ENCODE results near the gene SERINC2.
"Not testable (repeated sequence)": the region's sequence is repeated elsewhere in the genome, so short reads cannot be mapped to it uniquely, and the experiment has no call there.

SERINC2 gene

GRCh38 chr1:31383967-31384366, 29.0 kb upstream of the SERINC2 start:
- H3K9me3 ChIP-seq (replicated peaks; ENCODE audit: insufficient read depth, low read length), result no peaks in the 10 kb centered on the region
- H3K9me2 ChIP-seq (replicated peaks; ENCODE audit: insufficient read depth, low read length), result no peaks in the 10 kb centered on the region
- H3F3A ChIP-seq (ENCODE audit: insufficient read depth, low read length), result no peaks in the 10 kb centered on the region
- H3K4me1 ChIP-seq (ENCODE audit: low read length), result no peaks in the 10 kb centered on the region
- H3K79me2 ChIP-seq (ENCODE audit: low read length), result no peaks in the 10 kb centered on the region
- H2AFZ ChIP-seq (ENCODE audit: low read length), result no peak overlapping the region
- H4K20me1 ChIP-seq (ENCODE audit: insufficient read depth, low read length), result no peaks in the 10 kb centered on the region
- no peak for DNase-seq
- no peak overlapping the region for H3K27ac ChIP-seq (ENCODE audit: low read length)
- H3K9ac ChIP-seq (ENCODE audit: low read length), result no peak overlapping the region
- H3K4me3 ChIP-seq (ENCODE audit: low read length), result no peak overlapping the region
- TF ChIP-seq EZH2phosphoT487 (IDR thresholded peaks at IDR 0.05; ENCODE audit: low read length) (no peak), EZH2 (optimal IDR thresholded peaks at IDR 0.05; ENCODE audit: low read depth, low read length) (no peak)
- TF ChIP-seq, protein P1, sequence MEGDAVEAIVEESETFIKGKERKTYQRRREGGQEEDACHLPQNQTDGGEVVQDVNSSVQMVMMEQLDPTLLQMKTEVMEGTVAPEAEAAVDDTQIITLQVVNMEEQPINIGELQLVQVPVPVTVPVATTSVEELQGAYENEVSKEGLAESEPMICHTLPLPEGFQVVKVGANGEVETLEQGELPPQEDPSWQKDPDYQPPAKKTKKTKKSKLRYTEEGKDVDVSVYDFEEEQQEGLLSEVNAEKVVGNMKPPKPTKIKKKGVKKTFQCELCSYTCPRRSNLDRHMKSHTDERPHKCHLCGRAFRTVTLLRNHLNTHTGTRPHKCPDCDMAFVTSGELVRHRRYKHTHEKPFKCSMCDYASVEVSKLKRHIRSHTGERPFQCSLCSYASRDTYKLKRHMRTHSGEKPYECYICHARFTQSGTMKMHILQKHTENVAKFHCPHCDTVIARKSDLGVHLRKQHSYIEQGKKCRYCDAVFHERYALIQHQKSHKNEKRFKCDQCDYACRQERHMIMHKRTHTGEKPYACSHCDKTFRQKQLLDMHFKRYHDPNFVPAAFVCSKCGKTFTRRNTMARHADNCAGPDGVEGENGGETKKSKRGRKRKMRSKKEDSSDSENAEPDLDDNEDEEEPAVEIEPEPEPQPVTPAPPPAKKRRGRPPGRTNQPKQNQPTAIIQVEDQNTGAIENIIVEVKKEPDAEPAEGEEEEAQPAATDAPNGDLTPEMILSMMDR (IDR thresholded peaks at IDR 0.05; ENCODE audit: low read length), result no peak
- H3K27me3 ChIP-seq (replicated peaks; ENCODE audit: insufficient read depth, low read length), result no peaks in the 10 kb centered on the region
- no peaks in the 10 kb centered on the region for H3K36me3 ChIP-seq (replicated peaks; ENCODE audit: insufficient read depth, low read length)
- H3K4me2 ChIP-seq (ENCODE audit: low read depth, low read length), result no peak overlapping the region

GRCh38 chr1:31386576-31387243, 26.3 kb upstream of the SERINC2 start:
- H3K4me3 ChIP-seq (ENCODE audit: low read length); H3K4me1 ChIP-seq (ENCODE audit: low read length); H3F3A ChIP-seq (ENCODE audit: insufficient read depth, low read length); H2AFZ ChIP-seq (ENCODE audit: low read length); H3K9ac ChIP-seq (ENCODE audit: low read length); H3K27ac ChIP-seq (ENCODE audit: low read length); H4K20me1 ChIP-seq (ENCODE audit: insufficient read depth, low read length); H3K9me3 ChIP-seq (replicated peaks; ENCODE audit: insufficient read depth, low read length); H3K9me2 ChIP-seq (replicated peaks; ENCODE audit: insufficient read depth, low read length); H3K4me2 ChIP-seq (ENCODE audit: low read depth, low read length); DNase-seq; H3K27me3 ChIP-seq (replicated peaks; ENCODE audit: insufficient read depth, low read length); H3K36me3 ChIP-seq (replicated peaks; ENCODE audit: insufficient read depth, low read length); H3K79me2 ChIP-seq (ENCODE audit: low read length): not testable (repeated sequence)

DNA sequence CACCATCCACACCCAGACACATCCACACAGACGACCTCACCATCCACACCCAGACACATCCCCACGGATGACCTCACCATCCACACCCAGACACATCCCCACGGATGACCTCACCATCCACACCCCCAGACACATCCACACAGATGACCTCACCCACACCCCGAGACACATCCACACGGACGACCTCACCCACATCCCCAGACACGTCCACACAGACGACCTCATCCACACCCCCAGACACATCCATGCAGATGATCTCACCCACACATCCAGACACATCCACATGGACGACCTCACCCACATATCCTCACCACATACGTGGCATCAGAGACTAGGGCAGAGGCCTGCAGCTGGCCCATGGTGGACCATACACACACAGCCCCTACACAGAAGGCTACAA, 25.4 kb upstream of the SERINC2 start:
- Histone ChIP-seq H3K79me2 (ENCODE audit: low read length) (no peaks in the 10 kb centered on the region), H3K27ac (ENCODE audit: low read length) (no peak overlapping the region), H3K9me2 (replicated peaks; ENCODE audit: insufficient read depth, low read length) (no peaks in the 10 kb centered on the region), H2AFZ (ENCODE audit: low read length) (no peak overlapping the region), H3K4me3 (ENCODE audit: low read length) (no peak overlapping the region), H3K4me2 (ENCODE audit: low read depth, low read length) (no peak overlapping the region), H3K9me3 (replicated peaks; ENCODE audit: insufficient read depth, low read length) (no peaks in the 10 kb centered on the region), H4K20me1 (ENCODE audit: insufficient read depth, low read length) (no peaks in the 10 kb centered on the region), H3K4me1 (ENCODE audit: low read length) (no peaks in the 10 kb centered on the region), H3K9ac (ENCODE audit: low read length) (no peak overlapping the region), H3K27me3 (replicated peaks; ENCODE audit: insufficient read depth, low read length) (0 out of 2 replicates have a peak, but pooled peaks cover 4% of the 10 kb centered on the region), H3F3A (ENCODE audit: insufficient read depth, low read length) (no peaks in the 10 kb centered on the region), H3K36me3 (replicated peaks; ENCODE audit: insufficient read depth, low read length) (no peaks in the 10 kb centered on the region)
- TF ChIP-seq, protein P1 (IDR thresholded peaks at IDR 0.05; ENCODE audit: low read length), result no peak
- TF ChIP-seq EZH2phosphoT487 (IDR thresholded peaks at IDR 0.05; ENCODE audit: low read length), result no peak
- TF ChIP-seq EZH2 (optimal IDR thresholded peaks at IDR 0.05; ENCODE audit: low read depth, low read length), result no peak
- no peak for DNase-seq

GRCh38 chr1:31389616-31390015, 23.4 kb upstream of the SERINC2 start:
- Histone ChIP-seq H2AFZ (ENCODE audit: low read length) (no peak overlapping the region), H3K4me2 (ENCODE audit: low read depth, low read length) (no peak overlapping the region), H3K27me3 (replicated peaks; ENCODE audit: insufficient read depth, low read length) (0 out of 2 replicates have a peak, but pooled peaks cover 4% of the 10 kb centered on the region), H3K27ac (ENCODE audit: low read length) (no peak overlapping the region), H4K20me1 (ENCODE audit: insufficient read depth, low read length) (no peaks in the 10 kb centered on the region), H3K4me1 (ENCODE audit: low read length) (0 out of 2 replicates have a peak, but pooled peaks cover 3% of the 10 kb centered on the region), H3K4me3 (ENCODE audit: low read length) (no peak overlapping the region), H3K79me2 (ENCODE audit: low read length) (no peaks in the 10 kb centered on the region), H3K9me2 (replicated peaks; ENCODE audit: insufficient read depth, low read length) (no peaks in the 10 kb centered on the region), H3K9me3 (replicated peaks; ENCODE audit: insufficient read depth, low read length) (no peaks in the 10 kb centered on the region), H3F3A (ENCODE audit: insufficient read depth, low read length) (peaks cover 8% of the 10 kb centered on the region; the same call in 1 of the 2 replicates), H3K9ac (ENCODE audit: low read length) (no peak overlapping the region), H3K36me3 (replicated peaks; ENCODE audit: insufficient read depth, low read length) (no peaks in the 10 kb centered on the region)
- DNase-seq, result no peak
- TF ChIP-seq, protein P1 (IDR thresholded peaks at IDR 0.05; ENCODE audit: low read length), result no peak
- no peak for TF ChIP-seq EZH2 (optimal IDR thresholded peaks at IDR 0.05; ENCODE audit: low read depth, low read length)
- no peak for TF ChIP-seq EZH2phosphoT487 (IDR thresholded peaks at IDR 0.05; ENCODE audit: low read length)
